ENCODE data around the gene SNRNP35. TPM values are rescaled to one million over a fixed set of nuclear protein-coding genes. Genes with fewer than 3 reads are reported as not detected.
A peak's percentile ranks its signal among the peaks of the same experiment; 100 is the strongest.
"Not testable (repeated sequence)": the region's sequence is repeated elsewhere in the genome, so short reads cannot be mapped to it uniquely, and the experiment has no call there.

The SNRNP35 gene
- polyA plus RNA-seq, 4 donors: 32.3 to 47.6 (median 39.4) TPM

GRCh38 chr12:123446333-123446713 is 11.6 kb upstream of the SNRNP35 start:
- DNase-seq (ENCODE audit: low read depth in 4 of 4, low spot score in 3 of 4): no peak

- no peak for DNase-seq (ENCODE audit: low read depth in 4 of 4, low spot score in 3 of 4)
Measured at GRCh38 chr12:123449249-123449733, 8.6 kb upstream of the SNRNP35 start.

GRCh38 chr12:123449856-123450255 is 8.1 kb upstream of the SNRNP35 start:
- no peak for DNase-seq (ENCODE audit: low read depth in 4 of 4, low spot score in 3 of 4)

GRCh38 chr12:123450636-123451035 is 7.3 kb upstream of the SNRNP35 start:
- DNase-seq (ENCODE audit: low read depth in 4 of 4, low spot score in 3 of 4): no peak

GRCh38 chr12:123452276-123452550 is 5.7 kb upstream of the SNRNP35 start:
- not testable (repeated sequence) for DNase-seq (ENCODE audit: low read depth in 4 of 4, low spot score in 3 of 4)

GRCh38 chr12:123453165-123453564 is 4.8 kb upstream of the SNRNP35 start:
- DNase-seq (ENCODE audit: low read depth in 4 of 4, low spot score in 3 of 4): no peak

- not testable (repeated sequence) for DNase-seq (ENCODE audit: low read depth in 4 of 4, low spot score in 3 of 4)
Measured at GRCh38 chr12:123463174-123463573, 5.2 kb downstream of the SNRNP35 start.

GRCh38 chr12:123465084-123465483 is 7.1 kb downstream of the SNRNP35 start:
- DNase-seq (ENCODE audit: low read depth in 4 of 4, low spot score in 3 of 4): no peak

GRCh38 chr12:123468786-123469185 is 10.8 kb downstream of the SNRNP35 start:
- DNase-seq (ENCODE audit: low read depth in 4 of 4, low spot score in 3 of 4): no peak

GRCh38 chr12:123469978-123470377 is 12.0 kb downstream of the SNRNP35 start:
- no peak for DNase-seq (ENCODE audit: low read depth in 4 of 4, low spot score in 3 of 4)

- no peak for DNase-seq (ENCODE audit: low read depth in 4 of 4, low spot score in 3 of 4)
Measured at GRCh38 chr12:123471374-123472068, 13.6 kb downstream of the SNRNP35 start.

- DNase-seq (ENCODE audit: low read depth in 4 of 4, low spot score in 3 of 4): no peak
Measured at GRCh38 chr12:123472438-123472849, 14.5 kb downstream of the SNRNP35 start.

GRCh38 chr12:123474485-123475245 is 16.7 kb downstream of the SNRNP35 start:
- DNase-seq (ENCODE audit: low read depth in 4 of 4, low spot score in 3 of 4): peak in 1 of 4 donors; percentile 33

- peak in 3 of 4 donors; percentile 10 to 55 (median 23) for DNase-seq (ENCODE audit: low read depth in 4 of 4, low spot score in 3 of 4)
Measured at GRCh38 chr12:123475246-123475703, 17.3 kb downstream of the SNRNP35 start.

- no peak for DNase-seq (ENCODE audit: low read depth in 4 of 4, low spot score in 3 of 4)
Measured at GRCh38 chr12:123478069-123478468, 20.1 kb downstream of the SNRNP35 start.

- no peak for DNase-seq (ENCODE audit: low read depth in 4 of 4, low spot score in 3 of 4)
Measured at GRCh38 chr12:123478762-123479161, 20.8 kb downstream of the SNRNP35 start.

- no peak for DNase-seq (ENCODE audit: low read depth in 4 of 4, low spot score in 3 of 4)
Measured at GRCh38 chr12:123479442-123480180, 21.7 kb downstream of the SNRNP35 start.

GRCh38 chr12:123481251-123481650 is 23.3 kb downstream of the SNRNP35 start:
- DNase-seq (ENCODE audit: low read depth in 4 of 4, low spot score in 3 of 4): not testable (repeated sequence)

- no peak for DNase-seq (ENCODE audit: low read depth in 4 of 4, low spot score in 3 of 4)
Measured at GRCh38 chr12:123482876-123483275, 24.9 kb downstream of the SNRNP35 start.

GRCh38 chr12:123483602-123484248 is 25.8 kb downstream of the SNRNP35 start:
- no peak for DNase-seq (ENCODE audit: low read depth in 4 of 4, low spot score in 3 of 4)

GRCh38 chr12:123485756-123486155 is 27.8 kb downstream of the SNRNP35 start:
- DNase-seq (ENCODE audit: low read depth in 4 of 4, low spot score in 3 of 4): no peak
